NCI-H128 (cell line): Measurements from ENCODE around the gene ACTMAP.
"Not testable (repeated sequence)": the region's sequence is repeated elsewhere in the genome, so short reads cannot be mapped to it uniquely, and the experiment has no call there.

Experiments used
- DNase-seq: peaks from one replicate; lab custom pipeline; 2025; ENCODE audit not compliant: unreplicated experiment; lab: John Stamatoyannopoulos, UW

ACTMAP gene

GRCh38 chr19:40744554-40745401 is 5.5 kb downstream of the ACTMAP start:
- no peak for DNase-seq

GRCh38 chr19:40743926-40744325 is 6.4 kb downstream of the ACTMAP start:
- DNase-seq = no peak

- DNase-seq = no peak
Observed at GRCh38 chr19:40742886-40743285, 7.4 kb downstream of the ACTMAP start.

- no peak for DNase-seq
Observed at GRCh38 chr19:40742477-40742876, 7.8 kb downstream of the ACTMAP start.

- no peak for DNase-seq
Observed at GRCh38 chr19:40741527-40742390, 8.5 kb downstream of the ACTMAP start.

GRCh38 chr19:40740747-40741146 is 9.5 kb downstream of the ACTMAP start:
- DNase-seq = no peak

- DNase-seq = no peak
Observed at GRCh38 chr19:40739871-40740703, 10.2 kb downstream of the ACTMAP start.

GRCh38 chr19:40739030-40739839 is 11.0 kb downstream of the ACTMAP start:
- DNase-seq = no peak

- no peak for DNase-seq
Observed at GRCh38 chr19:40737102-40737644, 13.1 kb downstream of the ACTMAP start.

- no peak for DNase-seq
Observed at GRCh38 chr19:40736661-40737060, 13.6 kb downstream of the ACTMAP start.

GRCh38 chr19:40735013-40735771 is 15.1 kb downstream of the ACTMAP start:
- DNase-seq = no peak

GRCh38 chr19:40733149-40733548 is 17.1 kb downstream of the ACTMAP start:
- no peak for DNase-seq

- not testable (repeated sequence) for DNase-seq
Observed at GRCh38 chr19:40732304-40732703, 18.0 kb downstream of the ACTMAP start.

- not testable (repeated sequence) for DNase-seq
Observed at GRCh38 chr19:40730065-40730464, 20.2 kb downstream of the ACTMAP start.

GRCh38 chr19:40726279-40726678 is 24.0 kb downstream of the ACTMAP start:
- no peak for DNase-seq

- DNase-seq = no peak
Observed at GRCh38 chr19:40724855-40725254, 25.4 kb downstream of the ACTMAP start.

- DNase-seq = no peak
Observed at GRCh38 chr19:40724315-40724714, 26.0 kb downstream of the ACTMAP start.

- no peak for DNase-seq
Observed at GRCh38 chr19:40723661-40724254, 26.5 kb downstream of the ACTMAP start.
